H1 (cell line): ENCODE results near the gene OMP.

ENCODE experiments used
- JUN ChIP-seq: IDR thresholded peaks from 2 replicates; pipeline ENCODE4 v1.6.1; 2011; ENCODE audit warnings: low read depth, mild to moderate bottlenecking, improper control_type of control experiment, low read length
- PHF8 ChIP-seq: fragments of 200-600 bp; sonication (generic); conservative IDR thresholded peaks from 2 replicates; pipeline ENCODE4 v1.7.1; 2012; ENCODE audit warnings: low read depth, mild to moderate bottlenecking, inconsistent platforms, low read length, moderate library complexity
- RBBP5 ChIP-seq: IDR thresholded peaks from 2 replicates; pipeline ENCODE4 v1.7.1; 2012; ENCODE audit warnings: low read depth, mild to moderate bottlenecking, inconsistent platforms, low read length, moderate library complexity, borderline replicate concordance
- ZNF274 ChIP-seq: IDR thresholded peaks from 2 replicates; pipeline ENCODE4 v1.7.0; 2012; ENCODE audit warnings: low read length, borderline replicate concordance; ENCODE audit errors: extremely low read depth
- TF ChIP-seq, protein P1 (sequence below): IDR thresholded peaks from 2 replicates; pipeline ENCODE4 v1.6.1; 2011; ENCODE audit warnings: low read length, improper control_type of control experiment

DNA sequence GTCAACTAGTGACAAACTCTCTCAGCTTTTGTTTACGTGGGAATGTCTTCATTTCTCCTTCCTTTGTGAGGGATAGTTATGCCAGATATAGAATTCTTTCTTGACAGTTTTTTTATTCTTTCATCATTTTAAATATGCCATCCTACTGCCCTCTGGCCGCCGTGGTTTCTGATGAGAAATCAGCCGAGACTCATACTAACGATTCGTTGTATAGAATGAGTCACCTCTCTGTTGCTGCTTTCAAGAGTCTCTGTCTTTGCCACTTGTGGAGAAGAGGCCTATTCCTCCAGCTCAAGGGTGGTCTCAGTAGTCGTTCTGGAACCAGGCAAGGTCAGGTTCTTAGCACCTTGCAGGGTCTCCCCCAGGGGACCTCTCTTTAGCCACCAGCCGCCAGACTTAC lies 33.4 kb downstream of the OMP start:
- TF ChIP-seq RBBP5 = no peak
- TF ChIP-seq, protein P1, sequence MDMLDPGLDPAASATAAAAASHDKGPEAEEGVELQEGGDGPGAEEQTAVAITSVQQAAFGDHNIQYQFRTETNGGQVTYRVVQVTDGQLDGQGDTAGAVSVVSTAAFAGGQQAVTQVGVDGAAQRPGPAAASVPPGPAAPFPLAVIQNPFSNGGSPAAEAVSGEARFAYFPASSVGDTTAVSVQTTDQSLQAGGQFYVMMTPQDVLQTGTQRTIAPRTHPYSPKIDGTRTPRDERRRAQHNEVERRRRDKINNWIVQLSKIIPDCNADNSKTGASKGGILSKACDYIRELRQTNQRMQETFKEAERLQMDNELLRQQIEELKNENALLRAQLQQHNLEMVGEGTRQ = no peak
- TF ChIP-seq PHF8 = no peak
- no peak for TF ChIP-seq JUN
- no peak for TF ChIP-seq ZNF274
